Testis (tissue), 2 donors: ENCODE results near the gene WDR62.

Source experiments
- POLR2A ChIP-seq: fragments of 450-650 bp; IDR thresholded peaks from one replicate; pipeline ENCODE4 v1.6.1; 2017; ENCODE audit warnings: antibody characterized with exemption, mild to moderate bottlenecking, moderate library complexity
- TF ChIP-seq, protein P1 (sequence below), 3 experiments: fragments of 450-650 bp in 2 of 3; fragments of 200-600 bp in 1 of 3; sonication (generic) in 1 of 3; IDR thresholded peaks; one replicate each; pipeline ENCODE4 v1.5.1; 2016 to 2019; ENCODE audit warnings: antibody characterized with exemption in 3 of 3, mild to moderate bottlenecking in 2 of 3, moderate library complexity in 1 of 3

DNA sequence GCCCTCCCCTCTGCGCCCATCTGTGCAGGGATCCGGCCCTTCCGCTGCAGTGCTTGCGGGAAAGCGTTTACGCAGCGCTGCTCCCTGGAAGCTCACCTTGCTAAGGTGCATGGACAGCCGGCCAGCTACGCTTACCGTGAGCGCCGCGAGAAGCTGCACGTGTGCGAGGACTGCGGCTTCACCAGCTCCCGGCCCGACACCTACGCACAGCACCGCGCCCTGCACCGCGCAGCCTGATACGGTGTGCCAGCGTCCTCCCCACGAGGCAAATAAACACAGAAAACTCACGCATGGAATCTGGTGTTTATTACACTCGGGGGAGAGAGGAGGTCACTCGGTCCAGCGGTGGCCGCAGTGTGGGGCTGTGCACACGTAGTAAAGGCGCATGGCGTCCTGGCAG lies 58.7 kb downstream of the WDR62 start:
- TF ChIP-seq, protein P1, sequence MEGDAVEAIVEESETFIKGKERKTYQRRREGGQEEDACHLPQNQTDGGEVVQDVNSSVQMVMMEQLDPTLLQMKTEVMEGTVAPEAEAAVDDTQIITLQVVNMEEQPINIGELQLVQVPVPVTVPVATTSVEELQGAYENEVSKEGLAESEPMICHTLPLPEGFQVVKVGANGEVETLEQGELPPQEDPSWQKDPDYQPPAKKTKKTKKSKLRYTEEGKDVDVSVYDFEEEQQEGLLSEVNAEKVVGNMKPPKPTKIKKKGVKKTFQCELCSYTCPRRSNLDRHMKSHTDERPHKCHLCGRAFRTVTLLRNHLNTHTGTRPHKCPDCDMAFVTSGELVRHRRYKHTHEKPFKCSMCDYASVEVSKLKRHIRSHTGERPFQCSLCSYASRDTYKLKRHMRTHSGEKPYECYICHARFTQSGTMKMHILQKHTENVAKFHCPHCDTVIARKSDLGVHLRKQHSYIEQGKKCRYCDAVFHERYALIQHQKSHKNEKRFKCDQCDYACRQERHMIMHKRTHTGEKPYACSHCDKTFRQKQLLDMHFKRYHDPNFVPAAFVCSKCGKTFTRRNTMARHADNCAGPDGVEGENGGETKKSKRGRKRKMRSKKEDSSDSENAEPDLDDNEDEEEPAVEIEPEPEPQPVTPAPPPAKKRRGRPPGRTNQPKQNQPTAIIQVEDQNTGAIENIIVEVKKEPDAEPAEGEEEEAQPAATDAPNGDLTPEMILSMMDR (IDR thresholded peaks at IDR 0.05), result no peak
- TF ChIP-seq POLR2A, result no peak
